HepG2 (cell line): ENCODE results near the gene ARID5B. TPM values are rescaled to one million over a fixed set of nuclear protein-coding genes. Genes with fewer than 3 reads are reported as not detected.

Experiments
- ATAC-seq: fragments of 200-7000 bp; cut with Tn5 transposase; 3 replicates; pipeline ENCODE4 v1.9.1; 2020; ENCODE audit warnings: mild to moderate bottlenecking, moderate library complexity
- BruUV-seq: library from RNA; stranded (reverse); fragments of 400-500 nt; replicated peaks from 2 replicates; lab custom pipeline; 2021; lab: Mats Ljungman, UMichigan
- CTCF ChIA-PET: fragments of 300-600 bp; formaldehyde crosslinking; extraction: SDS; loops from one replicate; lab custom pipeline; 2021; ENCODE audit warnings: low total read pairs, inconsistent platforms, low intra/inter-chr PET ratio; lab: Yijun Ruan, JAX
- POLR2A ChIA-PET: fragments of 350-600 bp; sonication (Branson Sonifier 250); formaldehyde crosslinking; loops from one replicate; lab custom pipeline; 2020; ENCODE audit warnings: antibody characterized with exemption, inconsistent platforms; lab: Yijun Ruan, JAX
- DNase-seq: peaks from one replicate; pipeline ENCODE4 v3.0.0-alpha.2; 2015; ENCODE audit warnings: low spot score
- FAIRE-seq: peaks from 3 replicates; lab custom pipeline; 2011; peaks lifted over from hg19 to GRCh38; lab: Jason Lieb, UNC
- H2AFZ ChIP-seq: one replicate; pipeline ENCODE4 v1.6.1; 2011; ENCODE audit warnings: low read length, inconsistent platforms
- H3K27ac ChIP-seq: fragments of 300-600 bp; 3 replicates; pipeline ENCODE4 v1.8.0; 2011; ENCODE audit warnings: mixed run types, mild to moderate bottlenecking, mixed read lengths, low read length, inconsistent platforms; ENCODE audit not compliant: insufficient read depth; ENCODE audit errors: extremely low read length
- H3K27me3 ChIP-seq, 2 experiments: fragments of 200-600 bp in 1 of 2; 2 replicates in 1 of 2; 3 replicates in 1 of 2; pipeline versions ENCODE4 v1.6.0 to v1.8.0; 2011; ENCODE audit warnings: low read length in 2 of 2, mild to moderate bottlenecking in 2 of 2, moderate library complexity in 2 of 2, inconsistent platforms in 1 of 2; ENCODE audit not compliant: insufficient read depth in 2 of 2, control insufficient read depth in 1 of 2
- H3K36me3 ChIP-seq, 2 experiments: fragments of 200-600 bp in 1 of 2; replicated peaks in 1 of 2; 2 replicates in 1 of 2; 3 replicates in 1 of 2; pipeline versions ENCODE4 v1.5.1 to v1.8.0; 2011; ENCODE audit warnings: low read length in 2 of 2, inconsistent platforms in 1 of 2; ENCODE audit not compliant: insufficient read depth in 2 of 2, control insufficient read depth in 1 of 2
- H3K4me1 ChIP-seq: 2 replicates; pipeline ENCODE4 v1.5.1; 2012; ENCODE audit warnings: low read length, inconsistent platforms; ENCODE audit not compliant: insufficient read depth
- H3K4me2 ChIP-seq: 2 replicates; pipeline ENCODE4 v1.6.0; 2011; ENCODE audit warnings: low read depth, low read length, inconsistent platforms
- H3K4me3 ChIP-seq, 3 experiments: fragments of 200-600 bp in 1 of 3; sonication (generic), shearing (Covaris generic) in 1 of 3; replicated peaks in 1 of 3; 2 replicates each; pipeline ENCODE4 v1.5.1; 2011 to 2016; ENCODE audit warnings: low read length in 3 of 3, inconsistent platforms in 2 of 3, low read depth in 2 of 3, mild to moderate bottlenecking in 2 of 3, control low read depth in 1 of 3, mixed read lengths in 1 of 3; ENCODE audit not compliant: insufficient read depth in 1 of 3
- H3K79me2 ChIP-seq: one replicate; pipeline ENCODE4 v1.6.1; 2011; ENCODE audit warnings: low read length, inconsistent platforms; ENCODE audit not compliant: insufficient read depth
- H3K9ac ChIP-seq: 2 replicates; pipeline ENCODE4 v1.6.0; 2011; ENCODE audit warnings: mild to moderate bottlenecking, low read depth, low read length, inconsistent platforms; ENCODE audit not compliant: insufficient read depth
- H3K9me3 ChIP-seq: 2 replicates; pipeline ENCODE4 v1.5.1; 2012; ENCODE audit warnings: mild to moderate bottlenecking, low read length
- H4K20me1 ChIP-seq: 2 replicates; pipeline ENCODE4 v1.6.0; 2011; ENCODE audit warnings: inconsistent platforms, mild to moderate bottlenecking, low read length, moderate library complexity; ENCODE audit not compliant: insufficient read depth
- FOXP1 ChIP-seq, 2 experiments: fragments of 450-650 bp in 1 of 2; IDR thresholded peaks; 2 replicates each; pipeline ENCODE4 v1.6.1; 2017 to 2018; ENCODE audit warnings: antibody characterized with exemption in 1 of 2
- GPN1 ChIP-seq: sonication (generic); formaldehyde crosslinking; IDR thresholded peaks from 2 replicates; pipeline ENCODE4 v1.5.1; 2020; ENCODE audit warnings: missing genetic modification reagents, borderline replicate concordance
- HNF1B ChIP-seq: sonication (generic); formaldehyde crosslinking; IDR thresholded peaks from 2 replicates; pipeline ENCODE4 v1.5.1; 2020; ENCODE audit warnings: mild to moderate bottlenecking, moderate library complexity, missing genetic modification reagents
- NFIB ChIP-seq: sonication (generic); formaldehyde crosslinking; IDR thresholded peaks from 2 replicates; pipeline ENCODE4 v1.9.0; 2021; ENCODE audit warnings: missing genetic modification reagents, mild to moderate bottlenecking, borderline replicate concordance
- PREB ChIP-seq: sonication (generic); formaldehyde crosslinking; IDR thresholded peaks from 2 replicates; pipeline ENCODE4 v1.4.0; 2020; ENCODE audit warnings: missing genetic modification reagents
- SIN3B ChIP-seq: fragments of 150-350 bp; IDR thresholded peaks from 2 replicates; pipeline ENCODE4 v1.6.1; 2014; ENCODE audit warnings: low read length
- SP1 ChIP-seq, 2 experiments: fragments of 450-650 bp in 1 of 2; sonication (generic) in 1 of 2; formaldehyde crosslinking in 1 of 2; IDR thresholded peaks; 2 replicates each; pipeline versions ENCODE4 v1.4.0 to v1.6.1; 2016 to 2020; ENCODE audit warnings: missing genetic modification reagents in 1 of 2
- TOPORS ChIP-seq: sonication (generic); formaldehyde crosslinking; IDR thresholded peaks from 2 replicates; pipeline ENCODE4 v1.8.0; 2023; ENCODE audit warnings: mild to moderate bottlenecking, missing genetic modification reagents
- ZBTB38 ChIP-seq: sonication (generic); formaldehyde crosslinking; IDR thresholded peaks from 2 replicates; pipeline ENCODE4 v1.5.1; 2020; ENCODE audit warnings: mild to moderate bottlenecking, missing genetic modification reagents
- ZIK1 ChIP-seq: sonication (generic); formaldehyde crosslinking; IDR thresholded peaks from 2 replicates; pipeline ENCODE4 v1.5.0; 2020; ENCODE audit warnings: mild to moderate bottlenecking, low read depth, missing genetic modification reagents, borderline replicate concordance
- ZNF180 ChIP-seq: sonication (generic); formaldehyde crosslinking; IDR thresholded peaks from 2 replicates; pipeline ENCODE4 v1.4.0; 2020; ENCODE audit warnings: low read depth, missing genetic modification reagents, borderline replicate concordance
- ZNF274 ChIP-seq: sonication (generic); formaldehyde crosslinking; IDR thresholded peaks from 2 replicates; pipeline ENCODE4 v1.5.1; 2020; ENCODE audit warnings: mild to moderate bottlenecking, missing genetic modification reagents
- ZNF354B ChIP-seq: sonication (generic); formaldehyde crosslinking; IDR thresholded peaks from 2 replicates; pipeline ENCODE4 v1.8.0; 2022; ENCODE audit warnings: mild to moderate bottlenecking, missing genetic modification reagents
- ZNF567 ChIP-seq: sonication (generic); formaldehyde crosslinking; IDR thresholded peaks from 2 replicates; pipeline ENCODE4 v1.8.1; 2023; ENCODE audit warnings: mild to moderate bottlenecking, missing genetic modification reagents, borderline replicate concordance
- ZNF614 ChIP-seq: IDR thresholded peaks from 2 replicates; pipeline ENCODE4 v1.6.1; 2018; ENCODE audit warnings: missing biosample characterization, missing genetic modification reagents, inconsistent platforms, borderline replicate concordance
- ZNF878 ChIP-seq: sonication (generic); formaldehyde crosslinking; IDR thresholded peaks from 2 replicates; pipeline ENCODE4 v1.8.1; 2023; ENCODE audit warnings: mild to moderate bottlenecking, missing genetic modification reagents, moderate library complexity
- WGBS: methylation state at CpG from one replicate; pipeline ENCODE4 v1.1.6; 2017; ENCODE audit warnings: low lambda C conversion rate; 5-methylcytosine and 5-hydroxymethylcytosine counted together
- in situ Hi-C: cut with HindIII; loops from 2 replicates; pipeline ENCODE4 v1.10.0; 2017; ENCODE audit warnings: low pct_unique_long_range_greater_than_20kb; ENCODE audit not compliant: extremely low pct_ligation_motif_present
- intact Hi-C: fragments of 100-400 bp; cut with micrococcal nuclease; formaldehyde crosslinking; loops from one replicate; pipeline ENCODE4 v1.10.0; 2022; ENCODE audit not compliant: unreplicated experiment
- polyA plus RNA-seq, 8 experiments: library from polyadenylated mRNA; depleted of rRNA in 3 of 8; stranded (reverse) in 7 of 8; unstranded in 1 of 8; fragments of >200 nt; fragmentation: Illumina TruSeq in 4 of 8; extraction: Trizol in 4 of 8; gene quantifications; 2 replicates each; pipeline versions ENCODE4 v1.2.1 to v1.2.3, GENCODE V29; 2011 to 2016; ENCODE audit warnings: low read depth in 4 of 8, missing spikeins in 1 of 8, mixed read lengths in 1 of 8; ENCODE audit not compliant: insufficient read depth in 1 of 8
- total RNA-seq, 5 experiments: library from RNA; depleted of rRNA; stranded (reverse); fragments of >200 nt; fragmentation: Illumina TruSeq; extraction: Trizol; gene quantifications; 2 replicates each; pipeline ENCODE4 v1.2.3, GENCODE V29; 2016; ENCODE audit warnings: low read depth in 1 of 5

ARID5B gene
- total and polyA plus RNA-seq, 2 of the 13 experiments (the other 11 are each of a cell fraction or from before 2014, with no cell fraction given), result 6.2 to 21.1 TPM

- H3K4me2 ChIP-seq, result no peak overlapping the region
- TF ChIP-seq ZNF180 (CRISPR knock-in tag), result no peak
- TF ChIP-seq ZNF274 (CRISPR knock-in tag), result no peak
- no peak for TF ChIP-seq SIN3B
- TF ChIP-seq FOXP1 (IDR thresholded peaks at IDR 0.05), result no peak
- TF ChIP-seq FOXP1 (CRISPR knock-in tag; IDR thresholded peaks at IDR 0.05), result no peak
- TF ChIP-seq ZIK1 (CRISPR knock-in tag), result no peak
- no peak for TF ChIP-seq ZBTB38 (CRISPR knock-in tag)
- no peak for TF ChIP-seq ZNF614 (CRISPR knock-in tag)
- no peak for TF ChIP-seq ZNF567 (CRISPR knock-in tag)
- TF ChIP-seq NFIB, result no peak
- TF ChIP-seq SP1 (IDR thresholded peaks at IDR 0.05), result no peak
- TF ChIP-seq SP1 (CRISPR knock-in tag; IDR thresholded peaks at IDR 0.05), result no peak
- TF ChIP-seq ZNF878 (CRISPR knock-in tag), result no peak
- no peak for TF ChIP-seq GPN1 (CRISPR knock-in tag)
- no peak for TF ChIP-seq HNF1B (CRISPR knock-in tag)
- TF ChIP-seq PREB (CRISPR knock-in tag), result no peak
- no peak for TF ChIP-seq ZNF354B (CRISPR knock-in tag)
- TF ChIP-seq TOPORS (CRISPR knock-in tag), result no peak
- no peak overlapping the region for H3K27ac ChIP-seq
- 0 out of 2 replicates have a peak, but pooled peaks cover 8% of the 10 kb centered on the region for H3K4me1 ChIP-seq
- CTCF ChIA-PET, result no interaction called here
- WGBS, result 98% methylated on average over 4 of the region's 4 CpGs
- FAIRE-seq (no peak), ATAC-seq (no peak), DNase-seq (no peak)
- no peaks in the 10 kb centered on the region for H3K27me3 ChIP-seq
- POLR2A ChIA-PET, result no interaction called here
- H2AFZ ChIP-seq, result no peak overlapping the region
- no peak overlapping the region for H3K9ac ChIP-seq
- H3K9me3 ChIP-seq, result no peaks in the 10 kb centered on the region
- H3K79me2 ChIP-seq, result peaks cover 11% of the 10 kb centered on the region
- no TSS peak for BruUV-seq
- no peaks in the 10 kb centered on the region for H4K20me1 ChIP-seq
- intact Hi-C loops (no loop called here), in situ Hi-C loops (no loop called here)
- peaks cover 6 to 9% of the 10 kb centered on the region in 2 experiments; a peak in 4 of 5 replicates for H3K36me3 ChIP-seq
- H3K4me3 ChIP-seq, result no peak overlapping the region
Observed at GRCh38 chr10:61983255-61983654, 81.8 kb downstream of the ARID5B start.
